ENCODE measurements around the gene SPECC1.

GRCh38 chr17:20180661-20181060 is 171.5 kb downstream of the SPECC1 start:
- TF ChIP-seq POLR2A (IDR thresholded peaks at IDR 0.05) (no peak), CTCF (IDR thresholded peaks at IDR 0.05) (no peak)
